GM04503 (cell line): ENCODE data around the gene UBXN11.

Source experiments
- DNase-seq: peaks from one replicate; pipeline ENCODE4 v3.0.0-alpha.2; 2012; ENCODE audit warnings: low read depth

The UBXN11 gene, protein sequence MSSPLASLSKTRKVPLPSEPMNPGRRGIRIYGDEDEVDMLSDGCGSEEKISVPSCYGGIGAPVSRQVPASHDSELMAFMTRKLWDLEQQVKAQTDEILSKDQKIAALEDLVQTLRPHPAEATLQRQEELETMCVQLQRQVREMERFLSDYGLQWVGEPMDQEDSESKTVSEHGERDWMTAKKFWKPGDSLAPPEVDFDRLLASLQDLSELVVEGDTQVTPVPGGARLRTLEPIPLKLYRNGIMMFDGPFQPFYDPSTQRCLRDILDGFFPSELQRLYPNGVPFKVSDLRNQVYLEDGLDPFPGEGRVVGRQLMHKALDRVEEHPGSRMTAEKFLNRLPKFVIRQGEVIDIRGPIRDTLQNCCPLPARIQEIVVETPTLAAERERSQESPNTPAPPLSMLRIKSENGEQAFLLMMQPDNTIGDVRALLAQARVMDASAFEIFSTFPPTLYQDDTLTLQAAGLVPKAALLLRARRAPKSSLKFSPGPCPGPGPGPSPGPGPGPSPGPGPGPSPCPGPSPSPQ

DNA sequence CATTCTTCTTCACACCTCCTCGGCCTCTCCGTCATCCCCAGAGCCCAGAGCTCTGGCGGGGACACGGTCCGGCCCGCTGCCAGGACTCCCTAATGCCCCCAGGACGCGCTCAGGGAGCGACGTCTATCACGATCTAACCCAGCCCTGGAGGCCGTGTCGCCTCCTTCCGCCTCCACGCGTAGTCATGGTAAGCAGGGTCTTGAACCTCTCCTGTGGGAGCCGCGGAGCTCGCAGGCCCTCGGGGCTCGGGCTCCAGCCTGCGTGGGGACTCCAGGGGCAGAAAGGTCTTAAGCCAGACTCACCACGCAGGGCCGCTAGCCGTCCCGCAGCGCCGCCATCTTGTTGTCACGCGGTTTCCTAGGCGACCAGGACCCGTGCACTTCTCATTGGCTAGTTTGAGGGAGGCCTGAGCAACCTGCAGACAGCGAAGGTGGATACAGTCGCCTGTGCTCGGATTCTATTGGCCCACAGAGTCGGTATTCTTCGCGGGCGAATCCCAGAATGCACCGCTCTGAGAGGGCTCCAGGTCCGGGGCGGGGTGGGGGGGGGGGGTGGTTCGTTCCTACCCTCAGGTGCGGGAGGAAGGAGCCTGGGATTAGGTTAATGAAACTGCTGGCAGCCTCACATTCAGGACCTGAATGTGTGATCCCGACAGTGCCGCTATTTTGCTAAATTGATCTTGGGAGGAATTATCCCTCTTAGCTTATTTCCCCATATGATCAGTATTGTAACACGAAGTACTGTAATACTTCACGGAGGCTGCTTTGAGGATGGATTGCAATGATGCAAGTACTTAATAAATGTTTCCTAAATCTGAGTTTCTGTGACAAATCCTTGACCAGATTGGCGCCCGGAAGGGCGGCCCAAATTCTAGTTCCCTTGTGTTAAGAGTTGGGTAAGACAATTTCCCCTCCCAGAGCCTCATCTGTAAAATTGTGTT, at the start of gene UBXN11:
UBXN11 (minus strand) TSS at position 347 of the 940 bp plus-strand sequence. CDS start 3,753 bp downstream, outside the sequence.
- DNase-seq: peak; percentile 64

DNA sequence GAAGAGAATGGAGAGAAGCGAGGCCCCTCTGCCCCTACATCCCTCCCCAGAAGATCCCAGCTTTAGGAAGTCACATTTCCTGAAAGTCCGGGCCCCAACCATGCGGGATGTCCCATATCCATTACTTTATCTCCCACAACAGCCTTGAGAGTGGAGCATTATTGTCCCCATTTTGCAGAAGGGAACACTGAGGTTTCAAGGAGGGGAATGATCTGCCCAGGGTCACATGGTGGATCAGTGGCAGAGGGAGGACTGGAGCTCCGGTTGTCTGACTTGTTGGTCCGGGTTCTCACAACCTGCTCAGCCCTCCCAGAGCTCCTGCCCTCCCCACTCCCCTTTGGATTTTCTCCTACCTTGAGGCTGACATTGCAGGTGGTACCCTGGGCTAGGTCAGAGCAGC, 49.7 kb upstream of the UBXN11 start:
- DNase-seq: no peak

DNA sequence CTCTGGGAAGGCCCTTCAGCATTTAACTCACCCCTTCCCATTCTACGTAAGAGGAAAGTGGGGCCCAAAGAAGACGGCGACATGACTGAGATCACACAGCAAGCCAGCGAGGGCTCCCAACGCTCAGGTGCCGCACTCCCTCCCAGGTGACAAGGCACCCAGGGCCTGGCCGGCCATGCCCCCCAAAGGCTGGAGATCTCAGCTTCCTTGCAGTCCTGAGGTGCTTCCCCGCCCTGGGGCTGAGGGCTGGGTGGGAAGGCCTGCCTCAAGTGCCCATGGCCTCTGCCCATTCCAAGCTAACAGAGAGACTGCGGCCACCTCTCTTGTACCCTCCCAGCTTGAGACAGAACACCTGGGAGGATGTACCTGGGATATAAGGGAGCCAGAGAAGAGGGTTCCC, 48.5 kb upstream of the UBXN11 start:
- no peak for DNase-seq

DNA sequence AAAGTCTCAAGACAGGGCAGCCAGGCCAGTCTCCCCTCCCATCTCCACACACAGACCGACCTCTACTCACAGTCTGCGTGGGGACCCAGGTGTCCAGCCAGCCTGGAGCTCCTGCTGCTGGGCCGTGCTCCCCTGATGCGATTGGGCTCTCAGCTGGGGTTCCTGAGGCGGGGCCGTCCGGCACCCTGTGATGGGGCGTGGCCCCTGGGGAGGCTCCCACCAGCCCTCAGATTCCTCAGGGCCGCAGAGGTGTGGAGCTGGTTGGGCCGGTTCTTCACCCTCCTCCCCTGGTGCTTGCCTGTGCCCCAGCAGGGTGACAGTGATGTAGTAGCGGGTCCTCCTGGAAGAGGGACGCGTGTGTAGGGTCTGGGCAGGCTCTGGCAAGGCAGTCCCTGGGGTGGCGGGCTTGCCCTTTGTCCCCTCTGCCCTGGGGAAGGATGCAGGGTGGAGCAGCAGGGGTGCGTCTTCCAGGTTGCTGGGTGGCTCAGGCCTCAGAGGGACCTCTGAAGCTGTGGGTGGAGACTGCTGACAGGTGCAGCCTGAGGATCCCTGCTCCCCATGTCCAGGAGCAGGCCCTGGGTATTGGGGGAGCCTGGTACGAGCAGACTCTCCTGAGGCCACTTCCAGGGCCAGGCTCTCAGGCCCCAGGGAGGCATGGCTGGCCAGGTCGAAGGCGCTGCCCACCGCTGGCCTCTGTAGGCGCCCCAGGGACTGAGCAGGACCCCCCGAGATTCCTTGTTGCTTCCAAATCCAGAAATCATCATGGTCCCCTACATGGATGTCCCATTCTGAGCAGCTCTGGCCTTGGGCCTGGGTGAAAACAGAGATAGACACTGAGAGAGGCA, 47.8 kb upstream of the UBXN11 start, which contains the start of gene CRYBG2:
CRYBG2 (minus strand) TSS at position 155 of the 845 bp plus-strand sequence. CDS start 7,473 bp downstream, outside the sequence.
- DNase-seq: no peak

DNA sequence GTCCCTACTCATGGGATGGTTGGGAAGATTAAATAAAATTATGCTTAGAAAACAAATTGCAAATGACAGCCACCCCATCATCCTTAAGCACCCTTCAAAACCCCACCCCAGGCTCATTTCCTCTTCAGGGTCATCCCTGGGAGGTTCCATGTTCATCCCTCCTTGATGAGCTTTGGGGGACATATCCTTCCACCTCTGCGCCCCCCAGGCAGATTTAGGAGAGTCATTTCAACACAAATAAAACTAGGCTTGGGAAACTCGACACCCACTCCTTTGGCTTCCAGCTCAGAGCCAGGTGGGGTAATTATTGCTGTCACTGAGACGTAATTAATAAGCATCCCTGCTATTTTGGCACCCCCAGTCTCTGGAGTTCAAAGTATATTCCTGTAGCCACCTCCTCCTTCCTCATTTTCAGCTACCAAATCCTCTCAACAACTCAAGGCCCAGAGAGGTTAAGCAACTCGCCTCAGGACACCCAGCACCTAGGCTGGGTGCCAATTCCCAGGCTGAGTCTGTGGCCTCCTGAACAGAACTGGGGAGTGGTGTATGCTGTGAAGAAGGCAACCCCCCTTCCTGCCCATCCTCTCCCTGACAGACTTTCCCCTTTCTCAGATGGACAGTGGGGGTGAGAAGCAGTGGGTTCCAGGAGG, 46.9 kb upstream of the UBXN11 start:
- DNase-seq: no peak

DNA sequence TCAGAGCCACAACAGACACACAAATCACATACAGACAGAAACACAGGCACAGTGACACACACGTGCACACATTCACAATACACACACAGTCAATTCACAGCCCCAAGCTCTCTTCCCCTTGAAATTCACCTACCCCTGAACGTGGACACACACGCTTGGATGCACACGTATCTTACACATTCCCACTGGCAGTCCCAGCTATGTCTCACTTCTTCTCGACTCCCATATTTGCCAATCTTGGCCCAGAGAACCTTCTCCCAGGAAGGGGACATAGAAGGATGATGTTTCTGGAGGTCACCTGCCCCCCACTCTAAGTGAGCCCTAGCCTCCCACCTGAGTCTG, 45.9 kb upstream of the UBXN11 start:
- no peak for DNase-seq

DNA sequence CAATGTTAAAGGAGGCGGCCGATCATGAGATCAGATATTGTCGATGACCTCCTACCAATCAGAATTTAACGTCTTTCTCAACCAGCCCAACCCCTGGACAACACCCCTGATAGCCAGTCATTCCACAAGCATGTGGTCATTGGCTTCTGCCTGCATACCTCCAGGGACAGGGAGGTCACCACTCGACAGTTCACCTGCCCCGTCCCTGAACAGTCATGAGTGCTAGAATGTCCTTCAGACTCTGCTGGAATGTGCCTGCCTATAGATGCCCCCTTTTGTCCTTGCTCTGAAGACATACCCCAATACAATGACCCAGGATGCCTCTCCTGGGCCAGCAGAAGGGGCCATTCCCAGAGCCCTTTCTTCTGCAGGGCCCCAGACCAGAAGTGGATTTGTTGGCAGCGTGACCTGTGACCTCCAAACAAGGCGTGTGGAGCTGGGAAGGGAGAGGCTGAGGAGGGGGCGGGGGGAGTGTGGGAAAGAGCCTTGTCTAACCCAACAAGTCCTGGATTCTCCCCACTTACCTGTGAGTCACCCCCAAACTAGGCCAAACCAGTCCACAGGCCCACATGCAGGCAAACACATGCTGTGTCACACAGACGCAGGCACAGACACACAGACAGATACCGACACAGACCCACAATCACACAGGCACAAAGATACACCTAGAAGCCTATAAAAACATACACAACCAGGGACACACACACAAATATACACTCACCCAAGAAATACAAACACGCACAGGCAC, 45.3 kb upstream of the UBXN11 start:
- DNase-seq: no peak

DNA sequence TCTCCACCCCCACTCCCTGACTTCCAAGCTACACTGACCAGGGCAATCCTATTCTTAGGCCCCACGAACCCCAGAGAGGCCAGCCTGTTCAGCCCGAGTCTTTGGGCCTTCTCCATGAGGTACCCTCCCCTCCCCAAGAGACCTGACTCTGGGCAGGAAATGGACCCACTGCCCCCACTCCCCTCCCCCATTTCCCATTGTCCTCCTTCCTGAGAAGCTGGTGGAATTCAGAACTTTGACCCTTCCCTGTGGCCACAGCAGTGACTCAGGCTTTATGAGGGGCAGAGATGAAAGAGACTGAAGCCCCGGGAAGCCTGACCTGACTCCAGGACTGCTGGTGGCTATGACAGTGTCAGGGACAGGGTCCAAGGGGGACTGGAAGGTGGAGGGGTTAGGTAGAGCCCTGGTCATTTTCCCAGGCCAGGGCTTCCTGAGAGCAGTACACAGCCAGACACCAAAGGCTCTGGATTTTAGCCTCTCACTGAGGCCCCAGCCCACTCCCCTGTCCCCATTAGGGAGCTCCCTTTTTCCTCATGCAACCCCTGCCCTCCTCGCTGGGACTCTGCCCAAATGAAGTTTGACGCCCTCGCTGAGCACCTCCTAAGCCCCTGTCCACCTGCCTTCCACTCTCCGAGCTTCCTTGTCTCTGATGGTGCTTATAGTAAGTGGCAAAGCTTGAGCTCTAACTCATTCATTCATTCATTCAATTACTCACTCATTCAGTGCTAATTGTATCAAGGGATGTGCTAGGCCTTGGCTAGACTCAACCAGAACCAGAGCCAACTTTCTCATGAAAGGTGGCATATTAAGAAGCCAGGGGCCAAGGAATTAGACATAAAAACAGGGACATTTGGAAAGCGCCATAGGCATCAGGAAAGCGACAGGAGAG, 44.5 kb upstream of the UBXN11 start:
- DNase-seq: no peak

DNA sequence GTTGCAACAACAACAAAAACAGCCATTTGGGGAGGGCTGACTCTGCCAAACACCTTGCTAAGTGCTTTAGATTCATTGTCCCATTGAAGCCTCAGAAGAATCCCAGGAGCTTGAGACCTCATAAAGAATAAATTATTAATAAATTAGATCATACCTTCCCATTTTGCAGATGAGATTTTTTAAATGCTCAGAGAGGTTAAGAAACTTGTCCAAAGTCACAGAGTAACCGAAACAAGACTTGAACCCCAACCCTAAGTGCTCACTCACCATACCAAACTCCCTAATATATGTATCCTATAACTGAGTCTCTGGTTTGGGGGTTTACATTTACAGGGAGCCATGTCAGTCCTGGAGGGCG, 43.9 kb upstream of the UBXN11 start:
- no peak for DNase-seq

DNA sequence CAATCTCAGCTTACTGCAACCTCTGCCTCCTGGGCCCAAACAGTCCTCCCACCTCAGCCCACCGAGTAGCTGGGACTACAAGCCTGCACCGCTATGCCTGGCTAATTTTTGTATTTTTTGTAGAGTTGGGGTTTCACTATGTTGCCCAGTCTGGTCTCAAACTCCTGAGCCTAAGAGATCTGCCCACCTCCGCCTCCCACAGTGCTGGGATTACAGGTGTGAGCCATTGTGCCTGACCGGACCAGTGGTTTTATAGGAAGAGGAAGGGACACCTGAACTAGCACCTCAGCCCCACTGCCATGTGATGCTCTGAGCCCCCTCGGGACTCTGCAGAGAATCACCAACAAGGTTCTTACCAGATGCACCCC, 43.4 kb upstream of the UBXN11 start:
- DNase-seq: no peak

DNA sequence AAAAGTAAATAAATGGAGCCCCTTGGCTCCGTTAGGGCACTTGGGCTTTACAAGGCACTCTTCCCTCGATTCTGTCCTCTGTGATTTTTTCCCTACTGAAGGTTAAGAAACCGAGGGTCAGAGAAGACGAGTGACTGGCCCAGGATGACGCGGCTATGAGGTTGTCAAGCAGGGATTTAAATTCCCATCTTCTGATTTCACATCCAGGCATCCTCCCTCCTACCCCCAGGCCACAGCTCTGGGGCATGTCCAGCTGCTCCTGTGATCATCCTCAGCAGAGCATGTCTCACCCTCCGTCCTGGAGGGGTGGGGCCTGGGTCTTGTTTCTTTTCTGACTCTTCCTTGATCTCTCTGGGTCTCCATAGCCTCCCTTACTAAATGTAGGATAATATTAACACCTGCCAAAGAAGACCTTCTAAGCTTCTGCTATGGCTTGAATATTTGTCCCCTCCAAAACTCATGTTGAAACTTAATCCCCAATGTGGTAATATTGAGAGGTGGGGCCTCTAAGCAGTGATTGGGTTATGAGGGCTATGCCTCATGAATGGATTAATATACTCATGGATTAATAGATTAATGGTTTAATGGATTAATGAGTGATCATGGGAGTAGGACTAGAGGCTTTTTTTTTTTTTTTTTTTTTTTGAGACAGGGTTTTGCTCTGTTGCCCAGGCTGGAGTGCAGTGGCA, 42.9 kb upstream of the UBXN11 start:
- DNase-seq: peak; percentile 31

DNA sequence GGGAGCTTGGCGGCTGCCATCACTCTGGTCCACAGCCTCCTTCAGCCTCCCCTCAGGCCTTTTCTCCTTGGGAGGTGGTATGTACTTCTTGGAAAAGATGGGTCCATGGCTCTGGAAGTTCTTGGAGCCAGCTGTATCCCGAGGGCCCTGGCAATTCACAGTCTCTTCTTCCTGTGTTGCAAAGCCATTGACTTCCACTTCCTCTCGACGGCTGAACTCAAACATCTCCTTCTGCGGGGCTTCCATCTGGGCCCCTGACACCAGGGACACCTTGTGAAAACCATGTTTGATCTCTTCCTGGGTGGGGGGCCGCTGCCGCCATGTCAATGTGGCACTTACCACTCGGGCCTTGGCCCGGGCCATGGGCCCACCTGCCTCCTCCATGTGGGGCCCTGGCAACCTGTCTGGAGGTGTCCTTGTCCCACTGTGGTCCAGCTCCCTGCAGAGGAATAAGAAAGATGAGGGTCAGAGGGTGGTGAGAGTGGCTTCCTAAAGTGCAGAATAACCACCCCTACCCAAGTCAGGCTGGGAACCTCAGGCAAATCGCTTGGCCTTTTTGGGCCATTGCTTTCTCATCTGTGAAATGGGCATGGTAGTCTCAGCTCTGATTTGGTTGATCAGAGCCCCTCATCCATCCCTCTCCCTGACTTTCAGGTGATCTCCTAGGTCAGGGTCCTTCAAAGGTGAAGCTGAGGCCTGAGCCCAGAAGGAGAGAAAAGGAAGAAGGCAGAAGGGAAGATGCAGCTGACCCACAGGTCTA, 40.0 kb upstream of the UBXN11 start:
- no peak for DNase-seq

DNA sequence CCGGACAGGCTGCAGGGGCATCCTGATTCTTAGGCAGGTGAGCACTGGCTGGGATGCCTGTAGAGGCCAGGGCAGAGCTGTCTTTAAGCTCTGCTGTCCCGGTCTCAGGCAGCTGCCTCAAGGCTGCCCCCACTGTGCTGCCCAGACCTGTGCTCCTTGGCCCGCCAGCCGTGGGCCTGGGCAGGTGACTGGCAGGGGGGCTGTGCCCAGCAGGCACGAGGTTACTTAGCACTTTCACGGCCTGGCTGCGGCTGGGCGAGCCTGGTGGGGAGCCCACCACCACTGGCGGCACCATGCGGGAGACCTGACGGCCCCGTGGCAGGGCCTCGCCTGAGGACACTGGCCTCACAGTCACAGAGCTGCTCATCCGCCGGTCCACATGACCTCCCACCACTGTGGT, 39.3 kb upstream of the UBXN11 start:
- DNase-seq: no peak

DNA sequence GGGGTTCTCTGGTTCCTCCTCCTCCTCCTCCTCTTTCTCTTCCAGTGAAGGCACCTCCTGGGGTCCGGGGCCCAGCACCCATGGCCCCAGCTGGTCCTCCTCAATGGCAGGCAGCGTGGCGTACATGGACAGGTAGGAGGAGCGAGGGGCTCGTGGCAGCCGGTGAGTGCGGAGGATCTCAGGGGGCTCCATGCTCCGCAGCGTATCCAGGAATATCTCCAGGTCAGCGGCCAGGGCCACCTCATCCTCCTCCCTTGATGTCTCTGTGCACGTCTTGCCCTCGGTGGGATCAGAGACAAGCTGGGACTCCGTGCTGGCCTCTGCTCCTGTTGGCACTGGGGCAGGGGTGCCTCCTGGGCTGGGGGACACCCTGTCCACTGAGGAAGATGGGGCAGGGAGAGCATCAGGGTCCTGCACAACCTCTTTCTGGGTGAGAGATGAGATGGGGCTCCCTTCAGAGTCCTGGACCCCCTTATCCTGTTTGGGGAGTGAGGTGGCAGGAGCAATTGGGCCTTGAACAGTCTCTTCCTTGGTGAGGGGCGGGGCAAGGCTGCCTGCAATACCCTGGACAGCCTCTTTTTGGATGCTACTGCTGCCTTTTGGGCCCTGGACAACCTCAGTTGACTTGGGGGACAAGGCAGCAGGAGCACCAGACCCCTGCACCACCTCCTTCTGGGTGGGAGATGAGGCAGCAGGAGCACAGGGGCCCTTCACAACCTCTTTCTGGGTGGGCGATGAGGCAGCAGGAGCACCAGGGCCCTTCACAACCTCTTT, 37.9 kb upstream of the UBXN11 start:
- DNase-seq: no peak

DNA sequence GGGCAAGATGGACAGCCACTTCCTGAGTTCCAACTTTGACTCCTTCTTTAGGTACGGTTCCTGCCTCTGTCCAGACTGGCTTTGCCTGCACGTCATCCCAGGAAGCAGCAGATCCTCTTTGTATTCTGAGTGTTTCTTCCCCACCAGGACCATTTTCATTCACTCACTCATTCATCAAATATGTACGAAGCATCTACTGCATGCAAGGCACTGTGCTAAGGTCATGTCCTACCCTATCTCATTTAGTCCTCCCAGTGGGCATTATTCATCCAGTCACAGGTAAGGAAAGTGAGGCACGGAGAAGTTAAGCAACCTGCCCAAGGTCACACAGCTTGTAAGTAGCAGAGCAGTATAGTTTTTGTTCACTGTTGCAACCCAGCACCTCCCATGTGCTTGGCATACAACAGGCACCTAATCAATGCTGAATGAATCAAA, 33.6 kb upstream of the UBXN11 start:
- no peak for DNase-seq

DNA sequence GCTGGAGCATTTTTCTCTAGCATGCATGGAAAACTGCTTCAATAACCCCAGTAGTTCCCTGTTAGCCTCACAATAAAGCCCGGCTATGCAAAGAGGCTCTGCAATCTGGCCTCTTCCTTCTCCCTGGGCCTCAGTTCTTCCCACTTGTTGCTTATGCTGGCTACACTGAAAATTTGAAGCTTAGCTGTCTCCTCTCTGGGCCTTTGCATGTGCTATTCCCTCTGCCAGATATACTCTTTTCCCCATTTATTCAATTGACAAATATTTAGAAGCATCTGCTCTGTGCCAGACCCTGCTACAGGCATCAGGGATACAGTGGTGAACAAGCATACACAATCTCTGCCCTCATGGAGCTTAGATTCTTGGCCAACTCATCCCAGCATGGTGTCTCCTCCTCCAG, 32.2 kb upstream of the UBXN11 start:
- no peak for DNase-seq

DNA sequence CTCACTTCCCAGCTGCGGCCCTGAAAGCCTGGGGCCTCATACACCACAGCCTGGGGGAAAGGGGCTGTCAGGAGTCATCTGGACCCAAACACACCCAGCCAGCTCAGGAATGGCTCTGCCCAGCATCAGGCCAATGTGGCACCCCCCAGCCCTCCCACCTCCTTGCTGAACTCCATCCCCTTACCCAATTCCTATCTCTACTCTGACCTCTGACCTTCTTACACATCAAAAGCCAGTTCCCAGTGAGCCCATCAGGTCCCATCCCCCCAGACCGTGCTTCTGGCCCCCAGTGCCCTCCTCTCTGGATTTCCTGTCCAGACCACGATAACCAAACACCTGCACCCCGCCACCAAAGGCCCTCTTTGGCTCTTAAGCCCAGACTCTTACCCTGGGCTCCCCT, 31.2 kb upstream of the UBXN11 start:
- DNase-seq: no peak

DNA sequence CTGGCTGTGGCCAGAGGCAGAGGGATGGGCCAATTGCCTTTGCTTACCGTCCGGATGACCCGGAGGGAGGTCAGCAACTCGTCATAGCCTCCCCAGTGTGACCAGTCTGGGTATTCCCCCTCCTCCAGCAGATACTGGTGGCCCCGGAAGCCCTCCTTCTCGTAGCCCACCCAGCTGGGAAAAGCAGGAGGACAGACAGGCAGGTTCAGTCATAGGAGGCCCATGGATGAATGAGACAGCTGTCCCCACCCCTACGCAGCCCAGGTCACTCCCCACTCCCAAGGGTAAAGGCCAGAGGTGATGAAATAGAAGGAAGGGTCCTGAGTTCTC, 30.7 kb upstream of the UBXN11 start:
- no peak for DNase-seq
